Spinal cord (tissue), 10 donors: Measurements from ENCODE around the gene SAMD9. TPM values are rescaled to one million over a fixed set of nuclear protein-coding genes. Genes with fewer than 3 reads are reported as not detected.
"Not testable (repeated sequence)": the region's sequence is repeated elsewhere in the genome, so short reads cannot be mapped to it uniquely, and the experiment has no call there.

ENCODE experiments used
- DNase-seq, 6 donors: peaks; one replicate each; pipeline versions ENCODE4 v3.0.0 to v3.0.0-alpha.2; 2013 to 2015; ENCODE audit warnings: low spot score in 6 of 6, low read depth in 4 of 6
- H3K27ac ChIP-seq: one replicate; pipeline ENCODE4 v1.5.1; 2013; ENCODE audit warnings: low read depth, low read length, control low read depth
- H3K27me3 ChIP-seq: one replicate; pipeline ENCODE4 v1.6.1; 2013; ENCODE audit warnings: low read length; ENCODE audit not compliant: control insufficient read depth, insufficient read depth
- H3K36me3 ChIP-seq: one replicate; pipeline ENCODE4 v1.6.1; 2013; ENCODE audit warnings: low read length; ENCODE audit not compliant: control insufficient read depth, insufficient read depth
- H3K4me1 ChIP-seq: one replicate; pipeline ENCODE4 v1.6.1; 2013; ENCODE audit warnings: low read length; ENCODE audit not compliant: control insufficient read depth, insufficient read depth
- H3K4me3 ChIP-seq: one replicate; pipeline ENCODE4 v1.5.1; 2013; ENCODE audit warnings: low read depth, low read length, control low read depth
- H3K9me3 ChIP-seq: one replicate; pipeline ENCODE4 v1.6.1; 2013; ENCODE audit warnings: low read length; ENCODE audit not compliant: control insufficient read depth, insufficient read depth
- WGBS: methylation state at CpG from one replicate; pipeline ENCODE4 v1.1.5; 2013; ENCODE audit warnings: missing lambda C conversion rate; ENCODE audit not compliant: insufficient coverage; 5-methylcytosine and 5-hydroxymethylcytosine counted together
- polyA plus RNA-seq, 2 donors: library from polyadenylated mRNA; unstranded; fragments of 120-200 nt; gene quantifications; one replicate each; pipeline ENCODE4 v1.2.1, GENCODE V29; 2013; ENCODE audit not compliant: insufficient read length in 2 of 2
- total RNA-seq, 2 donors: library from RNA; depleted of rRNA in 1 of 2; stranded (reverse); fragments of 120-200 nt in 1 of 2; fragments of >200 nt in 1 of 2; gene quantifications; one replicate each; pipeline versions ENCODE4 v1.2.3 to v1.2.4, GENCODE V29; 2013 to 2014
- donor health status: healthy.

The SAMD9 gene
- total and polyA plus RNA-seq, 4 donors, result 1.4 to 12.2 (median 5.8) TPM

DNA sequence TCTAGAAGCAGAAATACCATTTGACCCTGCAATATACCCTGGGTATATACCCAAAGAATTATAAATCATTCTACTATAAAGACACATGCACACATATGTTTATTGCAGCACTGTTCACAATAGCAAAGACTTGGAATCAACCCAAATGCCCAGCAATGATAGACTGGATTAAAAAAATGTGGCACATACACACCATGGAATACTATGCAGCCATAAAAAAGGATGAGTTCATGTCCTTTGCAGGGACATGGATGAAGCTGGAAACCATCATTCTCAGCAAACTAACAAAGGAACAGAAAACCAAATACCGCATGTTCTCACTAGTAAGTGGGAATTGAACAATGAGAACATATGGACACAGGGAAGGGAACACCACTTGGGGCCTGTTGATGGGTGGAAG, 9.2 kb upstream of the SAMD9 start:
- not testable (repeated sequence) for DNase-seq, H3K9me3 ChIP-seq, H3K27me3 ChIP-seq, H3K4me1 ChIP-seq, H3K36me3 ChIP-seq, H3K27ac ChIP-seq, H3K4me3 ChIP-seq
- no CpG with 5 or more reads among the region's 1 CpG for WGBS

GRCh38 chr7:93123532-93123931, 5.8 kb upstream of the SAMD9 start:
- not testable (repeated sequence) for H3K27ac ChIP-seq, H3K9me3 ChIP-seq, DNase-seq, H3K27me3 ChIP-seq, H3K4me1 ChIP-seq, H3K4me3 ChIP-seq, H3K36me3 ChIP-seq
- WGBS, result 100% methylated on average over 2 of the region's 3 CpGs

DNA sequence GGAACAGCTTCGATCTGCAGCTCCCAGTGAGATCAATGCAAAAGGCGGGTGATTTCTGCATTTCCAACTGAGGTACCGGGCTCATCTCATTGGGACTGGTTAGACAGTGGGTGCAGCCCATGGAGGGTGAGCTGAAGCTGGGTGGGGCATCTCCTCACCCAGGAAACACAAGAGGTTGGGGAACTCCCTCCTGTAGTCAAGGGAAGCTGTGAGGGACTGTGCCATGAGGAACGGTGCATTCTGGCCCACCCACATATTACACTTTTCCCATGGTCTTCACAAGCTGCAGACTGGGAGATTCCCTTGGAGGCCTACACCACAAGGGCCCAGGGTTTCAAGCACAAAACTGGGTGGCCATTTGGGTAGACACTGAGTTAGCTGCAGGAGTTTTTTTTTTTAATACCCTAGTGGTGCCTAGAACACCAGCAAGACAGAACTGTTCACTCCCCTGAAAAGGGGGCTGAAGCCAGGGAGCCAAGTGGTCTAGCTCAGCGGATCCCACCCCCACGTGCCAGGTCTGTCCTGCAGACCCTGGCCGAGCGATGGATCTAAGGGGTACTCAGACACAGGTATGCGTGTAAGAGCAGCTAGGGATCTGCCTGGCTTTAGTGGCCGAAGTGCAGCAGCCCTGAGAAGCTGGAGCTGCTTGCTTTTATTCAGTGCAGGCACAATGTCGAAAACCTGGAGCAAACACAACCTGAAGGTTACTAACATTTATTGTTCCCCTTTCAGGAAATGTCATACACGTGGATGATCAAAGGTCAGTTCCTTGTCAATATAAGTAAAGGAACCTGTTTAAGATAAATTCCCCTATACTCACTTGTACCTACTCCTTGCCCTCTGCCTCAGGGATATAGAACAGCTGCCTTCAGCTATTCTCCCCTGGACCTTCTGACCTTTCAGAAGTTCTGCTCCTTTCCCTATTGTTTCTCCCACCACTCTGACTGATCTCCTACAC, 3.1 kb upstream of the SAMD9 start:
- Histone ChIP-seq H3K9me3 (no peaks in the 10 kb centered on the region), H3K27me3 (no peaks in the 10 kb centered on the region), H3K27ac (no peak overlapping the region), H3K36me3 (no peaks in the 10 kb centered on the region), H3K4me3 (no peak overlapping the region), H3K4me1 (no peaks in the 10 kb centered on the region)
- 92% methylated on average over 8 of the region's 12 CpGs for WGBS
- DNase-seq, result no peak

GRCh38 chr7:93119191-93119905, 1.6 kb upstream of the SAMD9 start:
- Histone ChIP-seq H3K4me3 (no peak overlapping the region), H3K27ac (no peak overlapping the region), H3K27me3 (no peaks in the 10 kb centered on the region), H3K9me3 (no peaks in the 10 kb centered on the region), H3K4me1 (no peaks in the 10 kb centered on the region), H3K36me3 (no peaks in the 10 kb centered on the region)
- WGBS, result 94% methylated on average over 2 of the region's 4 CpGs
- no peak for DNase-seq

DNA sequence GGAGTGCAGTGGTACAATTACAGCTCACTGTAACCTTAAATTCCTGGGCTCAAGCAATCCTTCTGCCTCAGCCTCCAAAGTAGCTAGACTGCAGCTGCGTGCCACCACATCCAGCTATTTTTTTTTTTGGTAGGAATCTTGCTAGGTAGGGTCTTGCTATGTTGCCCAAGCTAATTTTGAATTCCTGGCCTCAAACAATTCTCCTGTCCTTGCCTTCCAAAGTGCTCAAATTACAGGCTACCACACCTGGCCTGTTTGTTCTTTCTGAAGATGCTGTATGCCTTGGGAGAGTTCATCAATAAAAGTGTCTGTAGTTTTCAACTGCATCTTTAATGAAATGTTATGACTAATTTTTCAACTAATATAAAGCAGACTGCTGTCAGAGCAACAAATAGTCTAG, 452 bp downstream of the SAMD9 start:
- Histone ChIP-seq H3K9me3 (no peaks in the 10 kb centered on the region), H3K4me1 (no peaks in the 10 kb centered on the region), H3K4me3 (peak overlapping the region; percentile 41), H3K27ac (no peak overlapping the region), H3K27me3 (no peaks in the 10 kb centered on the region), H3K36me3 (no peaks in the 10 kb centered on the region)
- no peak for DNase-seq
- WGBS, result no CpG with 5 or more reads among the region's 1 CpG

DNA sequence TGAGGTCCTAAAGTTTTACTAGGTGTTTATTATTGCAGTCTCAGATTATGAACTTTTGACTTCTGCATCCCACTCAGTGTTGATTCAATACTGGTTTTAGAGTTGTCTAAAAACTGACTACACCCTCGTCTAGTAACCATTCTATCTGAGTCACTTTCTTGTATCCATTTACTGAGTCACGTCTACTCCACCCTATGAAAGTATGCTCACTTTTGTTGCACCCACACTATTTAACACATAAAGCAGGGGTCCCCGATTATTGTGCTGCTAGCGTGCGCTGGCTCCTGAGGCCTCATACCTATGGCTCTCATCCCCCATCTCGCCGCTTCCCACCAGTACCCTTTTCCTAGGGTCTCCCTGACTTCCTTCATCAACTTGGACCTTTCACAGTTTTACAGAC, 2.0 kb downstream of the SAMD9 start:
- WGBS, result 91% methylated on average over 6 of the region's 7 CpGs
- no peak overlapping the region for H3K4me3 ChIP-seq
- no peaks in the 10 kb centered on the region for H3K9me3 ChIP-seq
- no peaks in the 10 kb centered on the region for H3K27me3 ChIP-seq
- no peak overlapping the region for H3K27ac ChIP-seq
- no peaks in the 10 kb centered on the region for H3K4me1 ChIP-seq
- no peaks in the 10 kb centered on the region for H3K36me3 ChIP-seq
- DNase-seq, result no peak

DNA sequence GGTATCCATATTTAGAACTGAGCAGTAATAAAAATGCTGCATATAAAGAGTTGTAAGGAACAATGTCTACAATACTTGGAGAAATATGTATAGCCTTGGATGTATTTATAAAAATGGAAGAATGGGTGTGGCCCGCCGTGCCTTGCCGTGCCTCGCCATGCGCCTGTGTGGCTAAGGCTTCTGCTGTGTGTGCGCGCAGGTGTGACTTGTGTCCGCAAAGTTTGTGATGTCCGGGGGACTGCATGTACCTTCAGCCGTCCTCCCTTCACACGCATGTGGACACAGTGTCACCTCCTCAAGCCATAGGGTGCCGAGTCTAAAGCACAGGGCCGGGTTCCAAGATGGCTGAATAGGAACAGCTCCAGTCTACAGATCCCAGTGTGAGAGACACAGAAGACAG, 9.8 kb downstream of the SAMD9 start:
- no peaks in the 10 kb centered on the region for H3K4me1 ChIP-seq
- H3K9me3 ChIP-seq, result no peaks in the 10 kb centered on the region
- no peak for DNase-seq
- H3K36me3 ChIP-seq, result no peaks in the 10 kb centered on the region
- no peak overlapping the region for H3K27ac ChIP-seq
- WGBS, result 96% methylated on average over 13 of the region's 13 CpGs
- no peak overlapping the region for H3K4me3 ChIP-seq
- no peaks in the 10 kb centered on the region for H3K27me3 ChIP-seq

GRCh38 chr7:93097388-93097787, 20.4 kb downstream of the SAMD9 start:
- WGBS, result 100% methylated on average over 1 of the region's 2 CpGs
- Histone ChIP-seq H3K4me3 (no peak overlapping the region), H3K36me3 (no peaks in the 10 kb centered on the region), H3K4me1 (no peaks in the 10 kb centered on the region), H3K27ac (no peak overlapping the region), H3K27me3 (no peaks in the 10 kb centered on the region), H3K9me3 (no peaks in the 10 kb centered on the region)
- no peak for DNase-seq

- no peaks in the 10 kb centered on the region for H3K9me3 ChIP-seq
- 100% methylated on average over 1 of the region's 1 CpG for WGBS
- DNase-seq, result no peak
- H3K4me1 ChIP-seq, result no peaks in the 10 kb centered on the region
- H3K4me3 ChIP-seq, result no peak overlapping the region
- no peaks in the 10 kb centered on the region for H3K36me3 ChIP-seq
- H3K27me3 ChIP-seq, result no peaks in the 10 kb centered on the region
- H3K27ac ChIP-seq, result no peak overlapping the region
Observed at GRCh38 chr7:93092757-93093370, 24.9 kb downstream of the SAMD9 start.
